Measurements from ENCODE around the gene ADRA2B.

The ADRA2B gene

DNA sequence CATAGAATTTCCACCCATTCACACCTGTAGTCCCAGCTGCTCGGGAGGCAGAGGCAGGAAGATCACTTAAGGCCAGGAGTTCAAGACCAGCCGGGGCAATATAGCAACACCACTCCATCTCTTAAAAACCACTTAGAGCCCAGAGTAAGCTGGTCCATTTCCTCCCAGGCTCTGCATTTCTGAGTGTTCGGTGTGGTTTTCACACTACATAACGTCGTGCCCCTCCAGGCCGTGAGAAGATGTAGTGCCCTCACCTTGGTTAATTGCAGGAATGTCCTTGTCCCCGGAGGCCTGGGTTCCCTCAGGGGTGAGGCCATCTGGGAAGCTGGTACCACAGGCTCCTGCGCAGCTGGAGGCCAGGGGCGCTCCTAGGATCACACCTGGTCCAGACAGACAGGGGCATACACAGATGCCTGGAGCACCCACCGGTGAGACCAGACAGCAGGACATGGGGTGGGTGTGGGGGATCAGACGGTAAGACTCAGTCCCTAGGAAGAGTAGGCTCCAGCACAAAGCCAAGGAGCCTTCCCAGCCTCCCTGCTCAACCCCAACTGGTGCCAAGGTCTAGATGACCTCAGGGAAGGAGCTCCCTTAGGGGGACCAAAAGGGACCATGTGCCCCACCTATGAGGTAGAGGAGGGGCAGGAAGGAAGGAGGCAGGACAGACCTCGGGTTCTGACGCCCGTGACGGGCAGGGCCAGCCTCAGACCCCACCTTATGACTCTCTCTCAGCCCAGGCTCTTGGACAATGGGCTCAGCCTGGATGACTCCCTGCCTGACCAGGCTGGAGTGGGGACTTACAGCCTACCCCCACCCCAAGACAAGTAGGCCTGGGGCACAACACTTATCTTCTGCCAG lies 21.2 kb upstream of the ADRA2B start:
- DNase-seq (ENCODE audit: low spot score in 2 of 2) = no peak
- no peaks in the 10 kb centered on the region for H3K9me3 ChIP-seq
- H3K27me3 ChIP-seq (ENCODE audit: low read depth) = no peaks in the 10 kb centered on the region
- H3K4me3 ChIP-seq = no peak overlapping the region
- H3K4me1 ChIP-seq = no peaks in the 10 kb centered on the region
- H3K36me3 ChIP-seq (replicated peaks) = no peaks in the 10 kb centered on the region
- in situ Hi-C loops (cut with MboI; ENCODE audit: low sequenced_read_pairs) = no loop called here

GRCh38 chr2:96136129-96136720 lies 19.9 kb upstream of the ADRA2B start:
- Histone ChIP-seq H3K4me1 (no peaks in the 10 kb centered on the region), H3K27me3 (ENCODE audit: low read depth) (no peaks in the 10 kb centered on the region), H3K4me3 (no peak overlapping the region), H3K36me3 (replicated peaks) (no peaks in the 10 kb centered on the region), H3K9me3 (no peaks in the 10 kb centered on the region)
- in situ Hi-C loops (cut with MboI; ENCODE audit: low sequenced_read_pairs) = no loop called here
- no peak for DNase-seq (ENCODE audit: low spot score in 2 of 2)

DNA sequence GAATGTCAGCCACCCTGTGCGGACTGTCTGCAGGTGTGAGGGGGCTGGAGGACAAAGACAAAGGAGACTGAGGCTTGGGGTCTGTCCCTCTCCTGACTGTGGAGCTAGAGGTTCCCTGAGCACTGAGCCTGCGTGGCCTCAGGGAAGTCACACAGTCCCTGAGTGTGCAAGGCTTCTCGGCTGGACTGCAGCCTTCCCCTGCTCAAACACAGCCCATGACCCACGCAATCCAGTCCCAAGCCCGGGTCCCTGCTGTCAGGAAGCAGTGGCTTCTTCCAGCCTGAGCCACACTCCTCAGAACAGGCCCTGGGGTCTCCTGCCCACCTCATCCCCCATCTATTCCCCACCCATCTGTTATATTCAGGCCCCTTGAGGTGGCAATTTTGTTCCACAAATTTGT lies 19.2 kb upstream of the ADRA2B start:
- no peaks in the 10 kb centered on the region for H3K9me3 ChIP-seq
- no peak overlapping the region for H3K4me3 ChIP-seq
- H3K36me3 ChIP-seq (replicated peaks) = no peaks in the 10 kb centered on the region
- in situ Hi-C loops (cut with MboI; ENCODE audit: low sequenced_read_pairs) = no loop called here
- DNase-seq (ENCODE audit: low spot score in 2 of 2) = no peak
- no peaks in the 10 kb centered on the region for H3K27me3 ChIP-seq (ENCODE audit: low read depth)
- no peaks in the 10 kb centered on the region for H3K4me1 ChIP-seq

GRCh38 chr2:96135171-96135570 lies 18.8 kb upstream of the ADRA2B start:
- in situ Hi-C loops (cut with MboI; ENCODE audit: low sequenced_read_pairs) = no loop called here
- Histone ChIP-seq H3K27me3 (ENCODE audit: low read depth) (no peaks in the 10 kb centered on the region), H3K9me3 (no peaks in the 10 kb centered on the region), H3K36me3 (replicated peaks) (no peaks in the 10 kb centered on the region), H3K4me1 (no peaks in the 10 kb centered on the region), H3K4me3 (no peak overlapping the region)
- no peak for DNase-seq (ENCODE audit: low spot score in 2 of 2)

DNA sequence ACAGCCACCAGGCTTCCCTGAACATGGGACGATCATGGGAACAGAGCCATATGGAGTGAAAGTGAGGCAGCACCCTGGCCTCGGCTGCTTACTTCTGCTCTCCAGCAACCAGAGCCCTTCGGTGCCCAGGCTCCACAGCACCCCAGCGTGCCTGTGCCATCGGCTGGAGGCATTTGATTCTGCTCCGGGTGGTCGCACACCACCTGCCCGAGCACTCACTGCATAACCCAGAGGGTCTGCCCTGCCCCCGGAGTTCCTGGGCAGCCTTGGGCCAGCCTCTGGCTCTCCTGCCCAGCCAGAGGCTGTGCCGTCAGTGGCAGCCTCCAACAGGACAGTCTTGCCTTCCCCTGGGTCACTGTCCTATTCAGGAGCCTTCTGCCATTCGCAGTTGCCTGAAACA lies 18.1 kb upstream of the ADRA2B start:
- no peak overlapping the region for H3K4me3 ChIP-seq

DNA sequence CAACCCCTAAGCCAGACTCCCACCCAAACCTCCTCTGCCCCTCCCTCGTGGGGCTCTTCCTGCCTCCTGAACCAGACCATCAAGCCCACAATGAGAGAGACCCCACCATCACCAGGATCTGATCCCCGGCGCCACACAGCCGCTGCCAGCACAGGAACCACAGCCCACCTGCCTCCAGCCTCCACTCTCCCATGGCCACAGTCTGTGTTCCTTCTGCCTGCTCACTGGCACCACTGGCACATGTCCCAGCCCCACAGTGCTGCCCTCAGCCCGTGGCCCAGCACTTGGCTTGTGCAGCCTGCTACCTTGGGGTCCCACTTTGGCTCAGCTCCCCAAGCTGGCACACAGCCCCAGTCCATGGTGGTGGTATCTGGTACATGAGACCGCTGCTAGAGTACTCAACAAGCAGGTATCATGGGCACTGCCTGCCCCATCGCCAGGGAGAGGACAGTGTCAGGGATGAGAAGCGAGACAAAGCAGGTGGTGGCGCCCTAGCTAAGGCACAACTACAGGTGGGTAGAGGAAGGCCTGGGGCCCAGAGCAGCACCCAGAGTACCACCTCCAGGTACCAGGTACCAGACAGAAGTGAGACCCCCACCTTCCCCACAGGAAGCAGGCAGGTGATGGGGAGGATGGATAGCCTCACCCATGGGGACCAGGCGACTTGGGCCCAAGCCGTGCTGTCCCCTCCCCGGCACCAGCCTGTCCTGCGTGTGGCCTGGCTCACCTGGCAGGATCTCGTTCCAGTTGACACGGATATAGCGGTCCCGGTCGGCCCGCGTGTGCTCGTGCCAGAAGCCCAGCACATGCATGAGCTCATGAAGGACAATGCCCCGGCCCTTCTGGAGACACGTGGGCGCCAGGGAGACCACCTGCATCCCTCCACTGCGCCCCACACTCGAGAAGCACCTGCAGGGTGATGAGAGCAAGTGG lies 15.7 kb upstream of the ADRA2B start:
- Histone ChIP-seq H3K9me3 (no peaks in the 10 kb centered on the region), H3K4me1 (no peaks in the 10 kb centered on the region), H3K27me3 (ENCODE audit: low read depth) (no peaks in the 10 kb centered on the region; the same call in 1 of the 2 replicates), H3K36me3 (replicated peaks) (no peaks in the 10 kb centered on the region), H3K4me3 (no peak overlapping the region)
- in situ Hi-C loops (cut with MboI; ENCODE audit: low sequenced_read_pairs) = no loop called here
- DNase-seq (ENCODE audit: low spot score in 2 of 2) = no peak

More for the DNA sequence above, 18.1 kb upstream of the ADRA2B start:
- in situ Hi-C loops (cut with MboI; ENCODE audit: low sequenced_read_pairs) = no loop called here
- DNase-seq (ENCODE audit: low spot score in 2 of 2) = no peak
- H3K9me3 ChIP-seq = no peaks in the 10 kb centered on the region
- no peaks in the 10 kb centered on the region for H3K27me3 ChIP-seq (ENCODE audit: low read depth)
- no peaks in the 10 kb centered on the region for H3K36me3 ChIP-seq (replicated peaks)
- H3K4me1 ChIP-seq = no peaks in the 10 kb centered on the region

GRCh38 chr2:96131152-96131812 lies 14.9 kb upstream of the ADRA2B start:
- Histone ChIP-seq H3K9me3 (no peaks in the 10 kb centered on the region), H3K27me3 (ENCODE audit: low read depth) (no peaks in the 10 kb centered on the region; the same call in 1 of the 2 replicates), H3K36me3 (replicated peaks) (no peaks in the 10 kb centered on the region), H3K4me3 (no peak overlapping the region), H3K4me1 (no peaks in the 10 kb centered on the region)
- in situ Hi-C loops (cut with MboI; ENCODE audit: low sequenced_read_pairs) = no loop called here
- no peak for DNase-seq (ENCODE audit: low spot score in 2 of 2)

DNA sequence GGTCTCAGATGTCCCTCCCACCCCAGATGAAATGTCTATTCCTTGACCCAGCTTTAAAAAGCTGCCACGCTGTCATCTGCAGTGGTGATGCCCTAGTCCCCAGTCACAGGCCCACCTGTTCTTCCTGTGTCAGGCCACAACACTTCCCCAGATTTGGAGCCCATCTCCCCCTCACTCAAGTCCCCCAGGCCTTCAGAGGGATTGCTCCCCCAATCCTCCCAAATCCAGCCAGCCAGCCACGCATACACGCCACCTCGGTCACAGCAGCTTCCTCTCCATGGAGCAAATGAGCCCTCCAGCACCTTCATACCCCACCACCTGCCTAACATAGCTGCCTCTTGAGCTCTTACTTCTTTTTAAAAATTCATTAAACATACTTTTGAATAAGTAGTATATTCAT lies 14.1 kb upstream of the ADRA2B start:
- H3K27me3 ChIP-seq (ENCODE audit: low read depth) = no peaks in the 10 kb centered on the region; the same call in 1 of the 2 replicates
- H3K4me3 ChIP-seq = no peak overlapping the region
- no peaks in the 10 kb centered on the region for H3K36me3 ChIP-seq (replicated peaks)
- H3K9me3 ChIP-seq = no peaks in the 10 kb centered on the region
- in situ Hi-C loops (cut with MboI; ENCODE audit: low sequenced_read_pairs) = no loop called here
- no peak for DNase-seq (ENCODE audit: low spot score in 2 of 2)
- H3K4me1 ChIP-seq = no peaks in the 10 kb centered on the region

- Histone ChIP-seq H3K4me3 (no peak overlapping the region), H3K36me3 (replicated peaks) (no peaks in the 10 kb centered on the region), H3K27me3 (ENCODE audit: low read depth) (no peaks in the 10 kb centered on the region; the same call in 1 of the 2 replicates), H3K4me1 (no peaks in the 10 kb centered on the region), H3K9me3 (no peaks in the 10 kb centered on the region)
- DNase-seq (ENCODE audit: low spot score in 2 of 2) = no peak
- in situ Hi-C loops (cut with MboI; ENCODE audit: low sequenced_read_pairs) = no loop called here
Observed at GRCh38 chr2:96129528-96130120, 13.3 kb upstream of the ADRA2B start.

DNA sequence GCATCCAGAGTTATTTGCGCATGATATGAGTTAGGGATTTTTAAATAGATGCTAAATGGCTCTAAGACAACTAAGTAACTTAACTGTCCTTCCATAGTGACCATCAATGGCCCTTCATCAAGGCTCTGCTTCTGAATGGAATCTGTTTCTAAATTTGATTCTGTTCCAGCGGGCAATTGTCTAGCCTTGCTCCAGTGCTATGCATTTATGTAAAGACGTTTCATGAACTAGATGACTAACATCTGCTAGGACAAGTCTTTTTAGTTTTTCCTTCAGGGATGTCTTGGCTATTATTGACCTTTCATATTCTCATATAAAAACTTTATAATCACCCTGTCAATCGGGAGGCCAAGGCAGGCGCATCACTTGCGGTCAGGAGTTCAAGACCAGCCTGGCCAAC lies 12.1 kb upstream of the ADRA2B start:
- Histone ChIP-seq H3K9me3 (no peaks in the 10 kb centered on the region), H3K27me3 (ENCODE audit: low read depth) (no peaks in the 10 kb centered on the region; the same call in 1 of the 2 replicates), H3K4me3 (no peak overlapping the region), H3K36me3 (replicated peaks) (no peaks in the 10 kb centered on the region), H3K4me1 (no peaks in the 10 kb centered on the region)
- DNase-seq (ENCODE audit: low spot score in 2 of 2) = no peak
- in situ Hi-C loops (cut with MboI; ENCODE audit: low sequenced_read_pairs) = no loop called here

GRCh38 chr2:96124406-96125265 lies 8.3 kb upstream of the ADRA2B start:
- H3K4me3 ChIP-seq = no peak overlapping the region
- in situ Hi-C loops (cut with MboI; ENCODE audit: low sequenced_read_pairs) = loop anchor here (25.0 kb wide), 1 partner anchor 112 kb away; no protein-coding TSS in a partner anchor
- H3K27me3 ChIP-seq (ENCODE audit: low read depth) = peaks cover 12% of the 10 kb centered on the region
- no peaks in the 10 kb centered on the region for H3K4me1 ChIP-seq
- no peak for DNase-seq (ENCODE audit: low spot score in 2 of 2)
- H3K36me3 ChIP-seq (replicated peaks) = no peaks in the 10 kb centered on the region
- H3K9me3 ChIP-seq = no peaks in the 10 kb centered on the region

DNA sequence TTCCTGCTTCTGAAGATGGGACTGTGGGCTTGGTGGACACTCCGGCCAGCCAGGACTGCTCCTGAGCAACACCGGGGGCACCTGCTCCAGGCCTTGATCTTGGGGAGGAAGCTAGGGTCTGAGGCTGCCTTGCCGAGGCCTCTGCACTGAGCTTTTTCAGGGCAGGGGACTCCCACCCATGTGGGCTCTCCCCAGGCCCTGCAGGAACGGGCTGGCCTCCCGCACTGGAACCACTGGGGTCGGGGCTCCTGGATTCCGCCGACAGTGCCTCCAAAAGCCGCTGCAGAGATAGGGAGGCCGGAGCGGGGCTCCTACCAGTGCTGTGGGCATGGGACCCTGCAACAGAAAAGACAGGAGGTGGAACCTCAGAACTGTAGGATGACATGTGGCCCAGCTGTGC lies 7.6 kb upstream of the ADRA2B start:
- H3K36me3 ChIP-seq (replicated peaks) = no peaks in the 10 kb centered on the region
- H3K9me3 ChIP-seq = no peaks in the 10 kb centered on the region
- H3K4me1 ChIP-seq = no peaks in the 10 kb centered on the region
- no peak for DNase-seq (ENCODE audit: low spot score in 2 of 2)
- in situ Hi-C loops (cut with MboI; ENCODE audit: low sequenced_read_pairs) = loop anchor here (25.0 kb wide), 1 partner anchor 112 kb away; no protein-coding TSS in a partner anchor
- H3K4me3 ChIP-seq = no peak overlapping the region
- peaks cover 12% of the 10 kb centered on the region for H3K27me3 ChIP-seq (ENCODE audit: low read depth)

Data from HAP-1 (cell line).